PFSK-1 (cell line): ENCODE results near the gene ARPC1B.

ENCODE experiments used
- POLR2AphosphoS5 ChIP-seq: IDR thresholded peaks from 2 replicates; pipeline ENCODE4 v1.6.1; 2012; ENCODE audit warnings: low read depth, mild to moderate bottlenecking, control low read depth, low read length, moderate library complexity
- REST ChIP-seq, 2 experiments: IDR thresholded peaks; 2 replicates each; pipeline versions ENCODE4 v1.6.1 to v1.8.0; 2011 to 2012; ENCODE audit warnings: low read depth in 2 of 2, low read length in 2 of 2, control low read depth in 1 of 2, inconsistent platforms in 1 of 2, mild to moderate bottlenecking in 1 of 2, moderate library complexity in 1 of 2; ENCODE audit not compliant: insufficient read depth in 1 of 2
- SIN3A ChIP-seq: IDR thresholded peaks from 2 replicates; pipeline ENCODE4 v1.6.1; 2012; ENCODE audit warnings: mild to moderate bottlenecking, low read length, moderate library complexity, borderline replicate concordance; ENCODE audit not compliant: insufficient read depth
- TAF1 ChIP-seq: IDR thresholded peaks from 2 replicates; pipeline ENCODE4 v1.6.1; 2012; ENCODE audit warnings: low read length, control low read depth, borderline replicate concordance; ENCODE audit not compliant: insufficient read depth

GRCh38 chr7:99404235-99404976 lies 29.9 kb downstream of the ARPC1B start:
- TF ChIP-seq POLR2AphosphoS5, result no peak
- no peak for TF ChIP-seq TAF1
- no peak for TF ChIP-seq REST (IDR thresholded peaks at IDR 0.05; ENCODE audit: insufficient read depth in 1 of 2, low read depth in 2 of 2, low read length in 2 of 2)
- no peak for TF ChIP-seq SIN3A
